ENCODE measurements around the gene CLOCK. TPM values are rescaled to one million over a fixed set of nuclear protein-coding genes. Genes with fewer than 3 reads are reported as not detected.

CLOCK gene
- total and polyA plus RNA-seq, 9 of the 15 experiments (the other 6 are each of a cell fraction or from before 2014, with no cell fraction given): 3.7 to 14.4 (median 9.4) TPM

GRCh38 chr4:55545641-55546505 lies 836 bp downstream of the CLOCK start (continued):
- TF ChIP-seq CREB5 (CRISPR knock-in tag; IDR thresholded peaks at IDR 0.05): no peak
- no peak for TF ChIP-seq RFX1 (IDR thresholded peaks at IDR 0.05)
- no peak for TF ChIP-seq ZNF217 (CRISPR knock-in tag; IDR thresholded peaks at IDR 0.05)
- TF ChIP-seq SRSF1 (IDR thresholded peaks at IDR 0.05; ENCODE audit: low read depth, low read length): no peak
- no peak for TF ChIP-seq ZNF609 (CRISPR knock-in tag; IDR thresholded peaks at IDR 0.05; ENCODE audit: borderline replicate concordance)
- TF ChIP-seq SIN3A (IDR thresholded peaks at IDR 0.05; ENCODE audit: borderline replicate concordance in 2 of 2, control insufficient read depth in 1 of 2, low read depth in 2 of 2, low read length in 2 of 2): peak; percentile 6 to 51; a peak in 1 of 4 replicates
- no peak for TF ChIP-seq ZNF277 (CRISPR knock-in tag; IDR thresholded peaks at IDR 0.05; ENCODE audit: borderline replicate concordance)
- no peak for TF ChIP-seq DLX4 (CRISPR knock-in tag; IDR thresholded peaks at IDR 0.05)
- TF ChIP-seq ATF6 (CRISPR knock-in tag; IDR thresholded peaks at IDR 0.05): 0 out of 2 replicates have a peak, but pooled peaks have one; percentile 49
- no peak for TF ChIP-seq ZNF586 (CRISPR knock-in tag; conservative IDR thresholded peaks at IDR 0.05)
- TF ChIP-seq BCOR (IDR thresholded peaks at IDR 0.05): peak; percentile 32; the same call in 1 of the 2 replicates
- no peak for TF ChIP-seq NR4A1 (CRISPR knock-in tag; IDR thresholded peaks at IDR 0.05)
- TF ChIP-seq NR4A1 (tag; IDR thresholded peaks at IDR 0.05): no peak
- no peak for TF ChIP-seq EWSR1 (IDR thresholded peaks at IDR 0.05; ENCODE audit: borderline replicate concordance, low read depth, partially characterized antibody)
- TF ChIP-seq HNRNPLL (IDR thresholded peaks at IDR 0.05; ENCODE audit: low read depth, low read length, poor library complexity, severe bottlenecking): peak; percentile 84
- no peak for TF ChIP-seq MEF2A (IDR thresholded peaks at IDR 0.05; ENCODE audit: control insufficient read depth, low read depth, low read length)

Data from K562 (cell line).